HG03469 (cell line): ENCODE data around the gene SCYGR7.
"Not testable (repeated sequence)": the region's sequence is repeated elsewhere in the genome, so short reads cannot be mapped to it uniquely, and the experiment has no call there.

ENCODE experiments used
- ATAC-seq: cut with Tn5 transposase; IDR thresholded peaks from one replicate; pipeline ENCODE4 v1.9.1; 2021; ENCODE audit warnings: mild to moderate bottlenecking, moderate library complexity, moderate number of reproducible peaks; ENCODE audit not compliant: unreplicated experiment

SCYGR7 gene, protein sequence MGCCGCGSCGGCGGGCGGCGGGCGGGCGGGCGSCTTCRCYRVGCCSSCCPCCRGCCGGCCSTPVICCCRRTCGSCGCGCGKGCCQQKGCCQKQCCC

DNA sequence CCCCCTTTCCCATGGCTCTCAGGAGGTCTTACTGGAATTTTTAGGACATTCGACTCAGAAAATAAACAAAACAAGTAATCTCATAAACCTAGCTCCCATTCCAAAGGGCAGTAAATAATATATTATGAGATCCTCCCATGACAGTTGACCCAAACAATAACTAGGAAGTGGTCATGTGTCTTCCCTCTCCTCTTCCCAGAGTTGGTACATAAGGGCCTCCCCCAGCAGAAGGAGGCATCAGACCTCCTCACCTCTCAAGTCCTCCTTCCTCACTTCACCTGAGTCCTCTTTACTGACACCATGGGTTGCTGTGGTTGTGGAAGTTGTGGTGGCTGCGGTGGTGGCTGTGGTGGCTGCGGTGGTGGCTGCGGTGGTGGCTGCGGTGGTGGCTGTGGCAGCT, at the start of gene SCYGR7:
Gene SCYGR7, plus strand, starts transcription at position 301 of the 400 bp plus-strand sequence. Its CDS starts 0 bp downstream, at position 301.
- no peak for ATAC-seq

GRCh38 chr2:227684258-227684657, 43.9 kb upstream of the SCYGR7 start:
- no peak for ATAC-seq

- no peak for ATAC-seq
Observed at GRCh38 chr2:227687189-227687588, 40.9 kb upstream of the SCYGR7 start.

GRCh38 chr2:227696990-227697679, 31.0 kb upstream of the SCYGR7 start:
- no peak for ATAC-seq

DNA sequence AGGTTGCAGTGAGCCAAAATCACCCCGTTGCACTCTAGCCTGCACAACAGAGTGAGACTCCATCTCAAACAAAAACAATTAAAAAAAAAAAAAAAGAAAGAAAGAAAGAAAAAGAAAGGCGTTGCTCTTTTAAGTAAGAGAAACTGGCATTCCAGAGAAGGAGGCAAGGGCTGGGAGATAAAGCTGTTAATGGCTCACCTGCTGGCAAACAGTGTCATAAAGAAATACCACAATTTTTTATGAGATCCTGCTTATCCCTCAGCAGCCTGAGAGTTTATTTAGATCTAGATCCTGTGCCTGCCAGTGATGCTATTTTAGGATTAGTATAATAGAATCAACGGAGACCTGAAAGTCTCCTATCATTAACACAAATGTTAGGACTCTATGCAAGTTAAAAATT, 26.6 kb upstream of the SCYGR7 start:
- no peak for ATAC-seq

GRCh38 chr2:227703280-227703732, 24.8 kb upstream of the SCYGR7 start:
- no peak for ATAC-seq

DNA sequence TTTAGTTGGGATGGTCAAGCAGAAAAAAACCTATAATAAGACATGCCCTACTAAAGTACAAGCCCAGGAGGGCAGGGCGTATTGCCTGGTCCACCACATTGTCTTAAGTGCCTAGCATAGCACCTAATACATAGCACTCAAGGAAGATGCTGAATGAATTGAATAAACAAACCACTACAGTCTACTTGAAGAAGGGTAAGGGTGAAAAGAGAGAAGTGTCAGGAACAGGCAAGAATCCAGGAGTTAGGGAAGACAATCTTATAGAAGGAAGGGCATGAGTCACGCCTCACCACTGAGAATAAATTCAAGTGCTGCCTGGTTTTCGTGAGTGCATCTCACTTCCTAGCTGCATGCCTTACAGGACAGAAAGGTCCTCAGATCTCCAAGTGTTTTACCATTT, 24.2 kb upstream of the SCYGR7 start:
- no peak for ATAC-seq

DNA sequence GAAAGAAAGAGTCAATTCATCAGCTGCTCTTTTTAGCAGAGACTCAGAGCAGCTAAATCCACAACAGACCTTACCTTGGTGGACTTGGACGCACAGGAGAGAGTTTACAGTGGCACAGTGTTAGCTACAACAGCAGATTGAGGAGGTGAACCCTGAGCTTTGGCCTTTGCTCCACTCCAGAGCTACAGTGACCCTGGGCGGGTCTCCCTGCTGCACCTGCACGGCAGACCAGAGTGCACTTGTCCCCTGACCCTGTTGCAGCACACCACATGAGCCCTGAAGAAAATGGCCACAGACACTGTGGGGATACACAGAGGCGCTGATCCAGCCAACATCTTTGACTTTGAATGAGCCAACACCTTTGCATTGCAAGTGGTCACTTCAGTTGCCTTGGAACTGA, 21.3 kb upstream of the SCYGR7 start:
- ATAC-seq: no peak

DNA sequence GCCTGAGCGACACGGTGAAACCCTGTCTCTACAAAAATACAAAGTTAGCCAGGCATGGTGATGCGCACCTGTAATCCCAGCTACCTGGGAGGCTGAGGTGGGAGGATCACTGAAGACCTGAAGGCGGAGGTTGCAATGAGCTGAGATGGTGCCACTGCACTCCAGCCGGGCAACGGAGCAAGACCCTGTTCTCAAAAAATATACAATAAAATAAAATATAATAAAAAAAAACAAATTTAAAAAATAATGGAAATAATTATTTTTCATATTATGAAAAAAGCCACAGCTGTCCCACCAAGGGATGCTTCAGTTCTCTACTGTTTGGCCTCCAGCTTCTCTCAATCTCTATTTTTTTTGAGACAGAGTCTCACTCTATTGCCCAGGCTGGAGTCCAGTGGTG, 20.7 kb upstream of the SCYGR7 start:
- no peak for ATAC-seq

DNA sequence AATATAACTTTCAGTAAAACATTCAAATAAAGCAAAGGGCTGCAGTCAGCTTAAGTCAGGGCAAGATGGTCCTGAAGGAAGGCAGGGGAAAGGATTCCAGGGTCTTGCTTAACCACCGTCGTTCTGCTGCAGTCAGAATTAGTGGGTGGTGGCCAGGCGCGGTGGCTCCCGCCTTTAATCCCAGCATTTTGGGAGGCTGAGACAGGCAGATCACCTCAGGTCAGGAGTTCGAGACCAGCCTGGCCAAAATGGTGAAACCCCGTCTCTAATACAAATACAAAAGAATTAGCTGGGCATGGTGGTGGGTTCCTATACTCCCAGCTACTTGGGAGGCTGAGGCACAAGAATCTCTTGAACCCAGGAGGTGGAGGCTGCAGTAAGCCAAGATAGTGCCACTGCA, 17.1 kb upstream of the SCYGR7 start:
- ATAC-seq: no peak

DNA sequence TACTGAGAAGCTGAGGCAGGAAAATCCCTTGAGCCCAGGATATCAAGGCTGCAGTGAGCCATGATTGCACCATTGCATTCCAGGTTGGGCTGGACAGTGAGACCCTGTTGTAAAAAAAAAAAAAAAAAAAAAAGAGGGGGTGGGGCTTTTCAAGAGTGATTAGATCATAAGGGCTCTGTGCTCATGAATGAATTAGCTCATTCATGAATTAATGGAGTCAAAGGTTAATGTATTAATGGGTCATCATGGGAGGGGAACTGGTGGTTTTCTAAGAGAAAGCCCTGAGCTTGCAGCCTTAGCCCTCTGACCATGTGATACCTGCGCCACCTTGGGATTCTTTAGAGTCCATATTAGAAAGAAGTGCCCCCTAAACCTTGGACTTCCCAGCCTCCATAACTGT, 14.8 kb upstream of the SCYGR7 start:
- ATAC-seq: no peak

GRCh38 chr2:227716501-227716900, 11.6 kb upstream of the SCYGR7 start:
- ATAC-seq: no peak

- no peak for ATAC-seq
Observed at GRCh38 chr2:227717687-227718567, 10.2 kb upstream of the SCYGR7 start, which contains the start of gene SLC19A3. TSS of gene SLC19A3 (minus strand) at chr2:227718028. CDS start at chr2:227702318, 15,710 bp downstream.

GRCh38 chr2:227719641-227720040, 8.5 kb upstream of the SCYGR7 start:
- ATAC-seq: no peak

- ATAC-seq: no peak
Observed at GRCh38 chr2:227720680-227721079, 7.5 kb upstream of the SCYGR7 start.

DNA sequence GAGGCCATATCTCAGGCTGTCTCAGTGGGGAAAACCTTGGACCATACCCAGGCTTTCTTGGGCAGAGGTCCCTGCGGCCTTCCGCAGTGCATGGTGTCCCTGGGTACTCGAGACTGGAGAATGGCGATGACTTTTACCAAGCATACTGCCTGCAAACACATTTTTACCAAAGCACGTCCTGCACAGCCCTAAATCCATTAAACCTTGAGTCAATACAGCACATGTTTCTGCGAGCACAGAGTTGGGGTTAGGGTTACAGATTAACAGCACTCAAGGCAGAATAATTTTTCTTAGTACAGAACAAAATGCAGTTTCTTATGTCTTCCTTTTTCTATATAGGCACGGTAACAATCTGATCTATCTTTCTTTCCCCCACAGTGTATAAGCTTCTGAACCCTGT, 5.3 kb upstream of the SCYGR7 start:
- not testable (repeated sequence) for ATAC-seq

GRCh38 chr2:227724394-227725039, 3.6 kb upstream of the SCYGR7 start, which contains the start of gene SCYGR6:
TSS of gene SCYGR6 (minus strand) at chr2:227724757. CDS start at chr2:227724757, 0 bp downstream.
- ATAC-seq: no peak

- no peak for ATAC-seq
Observed at GRCh38 chr2:227739351-227739750, 11.2 kb downstream of the SCYGR7 start.

GRCh38 chr2:227740705-227741104, 12.6 kb downstream of the SCYGR7 start:
- ATAC-seq: not testable (repeated sequence)

DNA sequence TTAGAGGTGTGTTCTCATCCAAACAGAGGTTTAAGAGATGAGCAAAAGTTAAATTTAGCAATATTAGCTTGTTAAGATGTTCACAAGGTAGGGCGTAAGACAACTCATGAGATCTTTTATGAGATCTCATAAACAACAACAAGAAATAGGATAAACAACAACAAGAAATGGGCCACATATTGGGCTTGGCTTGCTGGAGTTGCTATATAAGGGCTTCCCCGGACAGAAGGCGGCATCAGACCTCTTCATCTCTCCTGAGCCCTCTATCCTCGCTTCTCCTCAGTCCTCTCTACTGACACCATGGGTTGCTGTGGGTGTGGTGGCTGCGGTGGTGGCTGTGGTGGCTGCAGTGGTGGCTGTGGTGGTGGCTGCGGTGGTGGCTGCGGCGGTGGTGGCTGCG, 17.5 kb downstream of the SCYGR7 start, which contains the start of gene SCYGR8:
Gene SCYGR8, plus strand, starts transcription at position 301 of the 400 bp plus-strand sequence. Its CDS starts 0 bp downstream, at position 301.
- no peak for ATAC-seq

- ATAC-seq: no peak
Observed at GRCh38 chr2:227748079-227748478, 19.9 kb downstream of the SCYGR7 start.
